Lung (tissue), 12 donors: ENCODE data around the gene CCNY. TPM values are rescaled to one million over a fixed set of nuclear protein-coding genes. Genes with fewer than 3 reads are reported as not detected.

Source experiments
- ATAC-seq: fragments of 200-7000 bp; cut with Tn5 transposase; one replicate; pipeline ENCODE4 v1.9.1; 2020; ENCODE audit warnings: moderate number of reproducible peaks; ENCODE audit not compliant: insufficient read depth, low FRiP score
- DNase-seq, 3 donors: peaks; one replicate each; pipeline ENCODE4 v3.0.0-alpha.2; 2013 to 2017
- H3K27ac ChIP-seq, 2 donors: one replicate each; pipeline ENCODE4 v1.5.1; 2013; ENCODE audit warnings: mild to moderate bottlenecking in 2 of 2, moderate library complexity in 2 of 2, control low read depth in 1 of 2, inconsistent platforms in 1 of 2, low read depth in 1 of 2, low read length in 1 of 2
- H3K27me3 ChIP-seq, 3 donors: one replicate each; pipeline ENCODE4 v1.5.1; 2013; ENCODE audit warnings: low read length in 2 of 3; ENCODE audit not compliant: control insufficient read depth in 3 of 3, insufficient read depth in 3 of 3
- H3K36me3 ChIP-seq, 4 donors: one replicate each; pipeline ENCODE4 v1.5.1; 2013; ENCODE audit warnings: low read length in 4 of 4, mild to moderate bottlenecking in 1 of 4, moderate library complexity in 1 of 4; ENCODE audit not compliant: control insufficient read depth in 4 of 4, insufficient read depth in 4 of 4
- H3K4me1 ChIP-seq, 5 donors: one replicate each; pipeline ENCODE4 v1.5.1; 2013; ENCODE audit warnings: low read length in 5 of 5, mild to moderate bottlenecking in 2 of 5, moderate library complexity in 1 of 5; ENCODE audit not compliant: control insufficient read depth in 5 of 5, insufficient read depth in 5 of 5
- H3K4me3 ChIP-seq: one replicate; pipeline ENCODE4 v1.5.1; 2013; ENCODE audit warnings: mild to moderate bottlenecking, control low read depth, moderate library complexity
- H3K9ac ChIP-seq, 2 donors: one replicate each; pipeline ENCODE4 v1.5.1; 2013; ENCODE audit warnings: low read length in 2 of 2, control low read depth in 1 of 2; ENCODE audit not compliant: insufficient read depth in 1 of 2
- H3K9me3 ChIP-seq, 4 donors: one replicate each; pipeline ENCODE4 v1.5.1; 2013; ENCODE audit warnings: low read length in 3 of 4, mild to moderate bottlenecking in 1 of 4, moderate library complexity in 1 of 4; ENCODE audit not compliant: control insufficient read depth in 4 of 4, insufficient read depth in 3 of 4
- CTCF ChIP-seq: IDR thresholded peaks from 2 replicates; pipeline ENCODE4 v1.5.1; 2012; ENCODE audit warnings: mild to moderate bottlenecking; ENCODE audit errors: control extremely low read depth, extremely low read depth
- WGBS, 2 donors: extraction: QIAGEN DNeasy Blood & Tissue Kit; methylation state at CpG; one replicate each; pipeline ENCODE4 v1.1.7; 2013; 5-methylcytosine and 5-hydroxymethylcytosine counted together
- polyA plus RNA-seq, 2 donors: library from polyadenylated mRNA; stranded (reverse); fragments of 200-250 nt; gene quantifications; one replicate each; pipeline ENCODE4 v1.2.1, GENCODE V29; 2013
- total RNA-seq, 2 donors: library from RNA; depleted of rRNA in 1 of 2; stranded (reverse); fragments of >200 nt in 1 of 2; gene quantifications; one replicate each; pipeline ENCODE4 v1.2.1, GENCODE V29; 2014 to 2021
- donor health status: control.
- donor health status: control.
- donor health status: Bipolar disorder and iron deficiency.
- donor health status: healthy.
- donor health status: DM: yes; HTN: yes; CAD: no.

Gene CCNY
- total and polyA plus RNA-seq, 4 donors: 26.6 to 63.0 (median 38.8) TPM

GRCh38 chr10:35493196-35494118 lies 157.1 kb downstream of the CCNY start:
- 86 to 91% methylated on average over 9 of the region's 9 CpGs for WGBS, 2 donors
- Histone ChIP-seq H3K4me1 (peaks cover 0 to 23% (median 4%) of the 10 kb centered on the region in 5 donors), H3K9ac (no peak overlapping the region), H3K27ac (no peak overlapping the region), H3K36me3 (peaks cover 0 to 4% (median 1%) of the 10 kb centered on the region in 4 donors), H3K4me3 (no peak overlapping the region), H3K9me3 (no peaks in the 10 kb centered on the region), H3K27me3 (no peaks in the 10 kb centered on the region)
- TF ChIP-seq CTCF: no peak
- no peak for ATAC-seq
- no peak for DNase-seq

GRCh38 chr10:35495521-35496119 lies 159.3 kb downstream of the CCNY start:
- H3K27ac ChIP-seq: peak overlapping the region in 1 of 2 donors; percentile 4
- H3K36me3 ChIP-seq: peaks cover 0 to 1% (median under 1%) of the 10 kb centered on the region in 4 donors
- no peak overlapping the region for H3K4me3 ChIP-seq
- peaks cover 0 to 23% (median 4%) of the 10 kb centered on the region in 5 donors for H3K4me1 ChIP-seq
- WGBS, 2 donors: 28 to 29% methylated on average over 5 of the region's 5 CpGs
- ATAC-seq: no peak
- H3K27me3 ChIP-seq: no peaks in the 10 kb centered on the region
- no peaks in the 10 kb centered on the region for H3K9me3 ChIP-seq
- TF ChIP-seq CTCF: no peak
- DNase-seq: no peak
- H3K9ac ChIP-seq: no peak overlapping the region

- no peak overlapping the region for H3K4me3 ChIP-seq
- no peak overlapping the region for H3K27ac ChIP-seq
- no peak for TF ChIP-seq CTCF
- no peaks in the 10 kb centered on the region for H3K9me3 ChIP-seq
- peaks cover 0 to 2% (median 0%) of the 10 kb centered on the region in 4 donors for H3K36me3 ChIP-seq
- H3K4me1 ChIP-seq: peaks cover 0 to 17% (median 4%) of the 10 kb centered on the region in 5 donors
- no peak overlapping the region for H3K9ac ChIP-seq
- DNase-seq (no peak), ATAC-seq (no peak)
- 93 to 94% methylated on average over 3 of the region's 3 CpGs for WGBS, 2 donors
- no peaks in the 10 kb centered on the region for H3K27me3 ChIP-seq
Observed at GRCh38 chr10:35497909-35498308, 161.6 kb downstream of the CCNY start.
